ENCODE measurements around the gene ARHGAP32.

The ARHGAP32 gene

DNA sequence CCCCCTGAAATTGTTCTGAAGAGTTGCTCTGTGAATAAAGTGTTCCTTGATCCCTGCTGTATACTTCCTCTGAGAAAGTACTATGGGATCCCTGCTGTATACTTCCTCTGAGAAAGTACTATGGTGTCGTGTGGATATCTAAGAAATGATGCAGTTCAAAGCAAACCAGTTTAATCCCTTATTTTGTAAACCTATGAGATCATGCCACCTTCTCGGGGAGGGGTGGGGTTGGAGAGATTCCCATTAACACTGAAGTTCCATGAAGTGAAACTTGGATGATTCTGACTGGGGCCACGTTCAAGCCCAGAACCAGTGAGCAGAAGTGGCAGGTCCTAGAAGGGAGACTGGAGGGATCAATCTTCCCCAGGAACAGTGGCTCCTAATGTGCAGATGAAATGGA, 236.5 kb downstream of the ARHGAP32 start:
- TF ChIP-seq TCF4 (CRISPR knock-in tag; IDR thresholded peaks at IDR 0.05; ENCODE audit: borderline replicate concordance) (no peak), ZFP3 (CRISPR knock-in tag; IDR thresholded peaks at IDR 0.05) (no peak), PPARA (CRISPR knock-in tag; IDR thresholded peaks at IDR 0.05; ENCODE audit: borderline replicate concordance) (no peak), ARNTL (CRISPR knock-in tag; IDR thresholded peaks at IDR 0.05; ENCODE audit: borderline replicate concordance, low read depth) (no peak), BACH2 (CRISPR knock-in tag; IDR thresholded peaks at IDR 0.05; ENCODE audit: borderline replicate concordance) (no peak), SNAI2 (CRISPR knock-in tag; IDR thresholded peaks at IDR 0.05) (no peak), ZC3H10 (CRISPR knock-in tag; IDR thresholded peaks at IDR 0.05) (no peak)
- ATAC-seq = no peak

DNA sequence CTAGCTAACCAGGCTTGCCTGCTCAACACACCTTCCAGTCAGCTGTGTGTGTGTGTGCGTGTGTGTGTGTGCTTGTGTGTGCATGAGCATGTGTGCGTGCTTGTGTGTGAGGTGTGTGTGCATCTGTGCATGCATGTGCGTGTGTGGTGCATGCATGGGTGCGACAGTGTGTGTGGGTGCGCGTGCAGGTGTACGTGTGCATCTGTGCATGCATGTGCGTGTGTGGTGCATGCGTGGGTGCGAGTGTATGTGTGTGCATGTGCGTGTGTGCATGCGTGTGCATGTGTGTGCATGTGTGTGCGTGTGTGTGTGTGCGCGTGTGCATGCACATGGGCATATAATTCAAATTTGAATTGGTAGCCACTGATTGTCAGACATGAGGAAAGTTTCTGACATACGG, 239.0 kb downstream of the ARHGAP32 start:
- no peak for TF ChIP-seq BACH2 (CRISPR knock-in tag; IDR thresholded peaks at IDR 0.05; ENCODE audit: borderline replicate concordance)
- TF ChIP-seq CSDC2 (CRISPR knock-in tag; IDR thresholded peaks at IDR 0.05) = no peak
- TF ChIP-seq ARNTL (CRISPR knock-in tag; IDR thresholded peaks at IDR 0.05; ENCODE audit: borderline replicate concordance, low read depth) = no peak
- no peak for TF ChIP-seq OSR1 (CRISPR knock-in tag; IDR thresholded peaks at IDR 0.05)
- no peak for TF ChIP-seq ZNF70 (CRISPR knock-in tag; IDR thresholded peaks at IDR 0.05)
- TF ChIP-seq, protein P1, sequence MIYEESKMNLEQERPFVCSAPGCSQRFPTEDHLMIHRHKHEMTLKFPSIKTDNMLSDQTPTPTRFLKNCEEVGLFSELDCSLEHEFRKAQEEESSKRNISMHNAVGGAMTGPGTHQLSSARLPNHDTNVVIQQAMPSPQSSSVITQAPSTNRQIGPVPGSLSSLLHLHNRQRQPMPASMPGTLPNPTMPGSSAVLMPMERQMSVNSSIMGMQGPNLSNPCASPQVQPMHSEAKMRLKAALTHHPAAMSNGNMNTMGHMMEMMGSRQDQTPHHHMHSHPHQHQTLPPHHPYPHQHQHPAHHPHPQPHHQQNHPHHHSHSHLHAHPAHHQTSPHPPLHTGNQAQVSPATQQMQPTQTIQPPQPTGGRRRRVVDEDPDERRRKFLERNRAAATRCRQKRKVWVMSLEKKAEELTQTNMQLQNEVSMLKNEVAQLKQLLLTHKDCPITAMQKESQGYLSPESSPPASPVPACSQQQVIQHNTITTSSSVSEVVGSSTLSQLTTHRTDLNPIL (CRISPR knock-in tag; IDR thresholded peaks at IDR 0.05; ENCODE audit: low read depth) = no peak
- TF ChIP-seq ESRRG (CRISPR knock-in tag; IDR thresholded peaks at IDR 0.05) = no peak
- no peak for TF ChIP-seq CSRNP3 (CRISPR knock-in tag; IDR thresholded peaks at IDR 0.05)
- no peak for TF ChIP-seq TSHZ2 (CRISPR knock-in tag; IDR thresholded peaks at IDR 0.05)
- no peak for TF ChIP-seq ZNF565 (CRISPR knock-in tag; conservative IDR thresholded peaks at IDR 0.05; ENCODE audit: low read depth)
- TF ChIP-seq, protein P2, sequence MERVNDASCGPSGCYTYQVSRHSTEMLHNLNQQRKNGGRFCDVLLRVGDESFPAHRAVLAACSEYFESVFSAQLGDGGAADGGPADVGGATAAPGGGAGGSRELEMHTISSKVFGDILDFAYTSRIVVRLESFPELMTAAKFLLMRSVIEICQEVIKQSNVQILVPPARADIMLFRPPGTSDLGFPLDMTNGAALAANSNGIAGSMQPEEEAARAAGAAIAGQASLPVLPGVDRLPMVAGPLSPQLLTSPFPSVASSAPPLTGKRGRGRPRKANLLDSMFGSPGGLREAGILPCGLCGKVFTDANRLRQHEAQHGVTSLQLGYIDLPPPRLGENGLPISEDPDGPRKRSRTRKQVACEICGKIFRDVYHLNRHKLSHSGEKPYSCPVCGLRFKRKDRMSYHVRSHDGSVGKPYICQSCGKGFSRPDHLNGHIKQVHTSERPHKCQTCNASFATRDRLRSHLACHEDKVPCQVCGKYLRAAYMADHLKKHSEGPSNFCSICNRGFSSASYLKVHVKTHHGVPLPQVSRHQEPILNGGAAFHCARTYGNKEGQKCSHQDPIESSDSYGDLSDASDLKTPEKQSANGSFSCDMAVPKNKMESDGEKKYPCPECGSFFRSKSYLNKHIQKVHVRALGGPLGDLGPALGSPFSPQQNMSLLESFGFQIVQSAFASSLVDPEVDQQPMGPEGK (CRISPR knock-in tag; IDR thresholded peaks at IDR 0.05; ENCODE audit: borderline replicate concordance) = no peak
- no peak for TF ChIP-seq TCF4 (CRISPR knock-in tag; IDR thresholded peaks at IDR 0.05; ENCODE audit: borderline replicate concordance)
- no peak for TF ChIP-seq GLIS3 (CRISPR knock-in tag; IDR thresholded peaks at IDR 0.05)
- no peak for TF ChIP-seq TOX (CRISPR knock-in tag; IDR thresholded peaks at IDR 0.05; ENCODE audit: borderline replicate concordance)
- TF ChIP-seq ZC3H10 (CRISPR knock-in tag; IDR thresholded peaks at IDR 0.05) = no peak
- TF ChIP-seq ZFP30 (CRISPR knock-in tag; IDR thresholded peaks at IDR 0.05) = no peak
- TF ChIP-seq ZNF8 (CRISPR knock-in tag; IDR thresholded peaks at IDR 0.05) = no peak
- ATAC-seq = no peak

GRCh38 chr11:128949791-128950454, 242.2 kb downstream of the ARHGAP32 start:
- ATAC-seq = no peak
- TF ChIP-seq ZFP30 (CRISPR knock-in tag; IDR thresholded peaks at IDR 0.05) (no peak), ESRRG (CRISPR knock-in tag; IDR thresholded peaks at IDR 0.05) (no peak), ZNF70 (CRISPR knock-in tag; IDR thresholded peaks at IDR 0.05) (no peak), POU6F1 (CRISPR knock-in tag; IDR thresholded peaks at IDR 0.05; ENCODE audit: borderline replicate concordance, low read depth) (no peak), ZFP3 (CRISPR knock-in tag; IDR thresholded peaks at IDR 0.05) (no peak), OSR1 (CRISPR knock-in tag; IDR thresholded peaks at IDR 0.05) (no peak), ZNF8 (CRISPR knock-in tag; IDR thresholded peaks at IDR 0.05) (no peak), TOX (CRISPR knock-in tag; IDR thresholded peaks at IDR 0.05; ENCODE audit: borderline replicate concordance) (no peak), SNAI2 (CRISPR knock-in tag; IDR thresholded peaks at IDR 0.05) (no peak), GLIS3 (CRISPR knock-in tag; IDR thresholded peaks at IDR 0.05) (no peak), ARNTL (CRISPR knock-in tag; IDR thresholded peaks at IDR 0.05; ENCODE audit: borderline replicate concordance, low read depth) (no peak)
